Measurements from ENCODE around the gene SLC22A23.

SLC22A23 gene

DNA sequence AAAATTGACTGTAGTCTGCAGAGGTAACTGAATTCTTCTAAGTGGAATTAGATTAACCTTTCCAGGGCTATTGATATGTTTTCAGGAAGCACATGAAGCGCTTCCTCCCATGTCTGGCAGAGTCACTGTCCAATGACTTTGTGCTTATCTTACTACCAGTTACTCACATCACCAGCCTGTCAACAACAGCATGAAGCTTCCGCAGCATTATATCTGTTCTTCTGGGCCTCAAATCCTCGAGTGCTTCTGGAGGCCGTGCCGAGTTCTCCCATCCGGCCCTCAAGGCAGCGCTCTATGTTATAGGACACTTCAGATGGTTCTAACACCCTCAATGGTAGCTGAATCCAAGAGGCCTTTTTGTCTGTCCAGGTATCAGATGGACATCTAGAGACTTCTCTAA, 164.9 kb downstream of the SLC22A23 start:
- TF ChIP-seq NFRKB (IDR thresholded peaks at IDR 0.05): no peak
- TF ChIP-seq FOXA1 (IDR thresholded peaks at IDR 0.05): no peak
- TF ChIP-seq SP1 (IDR thresholded peaks at IDR 0.05): no peak
- TF ChIP-seq ZNF384 (IDR thresholded peaks at IDR 0.05): no peak
- TF ChIP-seq CTBP1 (IDR thresholded peaks at IDR 0.05; ENCODE audit: borderline replicate concordance): no peak
- no peak for TF ChIP-seq BHLHE40 (IDR thresholded peaks at IDR 0.05; ENCODE audit: borderline replicate concordance)
- TF ChIP-seq FOXM1 (IDR thresholded peaks at IDR 0.05; ENCODE audit: borderline replicate concordance): no peak
- TF ChIP-seq LEF1 (IDR thresholded peaks at IDR 0.05; ENCODE audit: borderline replicate concordance): no peak
- TF ChIP-seq, protein P1, sequence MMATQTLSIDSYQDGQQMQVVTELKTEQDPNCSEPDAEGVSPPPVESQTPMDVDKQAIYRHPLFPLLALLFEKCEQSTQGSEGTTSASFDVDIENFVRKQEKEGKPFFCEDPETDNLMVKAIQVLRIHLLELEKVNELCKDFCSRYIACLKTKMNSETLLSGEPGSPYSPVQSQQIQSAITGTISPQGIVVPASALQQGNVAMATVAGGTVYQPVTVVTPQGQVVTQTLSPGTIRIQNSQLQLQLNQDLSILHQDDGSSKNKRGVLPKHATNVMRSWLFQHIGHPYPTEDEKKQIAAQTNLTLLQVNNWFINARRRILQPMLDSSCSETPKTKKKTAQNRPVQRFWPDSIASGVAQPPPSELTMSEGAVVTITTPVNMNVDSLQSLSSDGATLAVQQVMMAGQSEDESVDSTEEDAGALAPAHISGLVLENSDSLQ (IDR thresholded peaks at IDR 0.05): no peak
- no peak for TF ChIP-seq SUZ12 (IDR thresholded peaks at IDR 0.05)
- TF ChIP-seq ELF4 (IDR thresholded peaks at IDR 0.05): no peak
- TF ChIP-seq FOXK2 (IDR thresholded peaks at IDR 0.05): no peak
- no peak for TF ChIP-seq L3MBTL2 (conservative IDR thresholded peaks at IDR 0.05)
- TF ChIP-seq ARNT (IDR thresholded peaks at IDR 0.05): no peak
- no peak for TF ChIP-seq HDGF (IDR thresholded peaks at IDR 0.05; ENCODE audit: borderline replicate concordance)
- no peak for TF ChIP-seq TARDBP (IDR thresholded peaks at IDR 0.05)
- no peak for DNase-seq (ENCODE audit: extremely low spot score)
- CTCF ChIA-PET: no interaction called here
- POLR2A ChIA-PET: no interaction called here

DNA sequence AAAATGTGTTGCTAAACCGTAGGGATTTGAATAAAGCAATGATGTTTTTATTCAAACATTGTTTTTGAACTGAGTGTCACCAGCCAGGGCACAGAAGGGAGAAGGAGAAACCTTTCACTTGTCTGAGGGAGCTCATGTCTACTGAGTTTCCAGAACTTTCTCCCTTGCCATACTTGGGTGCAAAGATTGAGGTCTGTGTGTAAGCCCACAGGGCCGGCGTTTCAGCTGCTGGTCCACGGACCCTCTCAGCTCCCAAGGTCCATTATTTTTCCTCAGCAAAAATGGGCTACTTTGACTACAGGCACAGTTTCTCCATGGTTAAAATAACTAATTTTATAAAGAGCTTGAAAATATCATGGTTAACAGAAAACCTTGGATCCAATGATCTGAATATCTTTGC, 165.5 kb downstream of the SLC22A23 start:
- CTCF ChIA-PET: interaction anchor here (0.6 kb wide), 1 partner anchor 442 kb away, joined by 3 read pairs; no protein-coding TSS in a partner anchor
- TF ChIP-seq FOXK2 (IDR thresholded peaks at IDR 0.05): no peak
- no peak for TF ChIP-seq ELF4 (IDR thresholded peaks at IDR 0.05)
- POLR2A ChIA-PET: no interaction called here
- no peak for DNase-seq (ENCODE audit: extremely low spot score)

DNA sequence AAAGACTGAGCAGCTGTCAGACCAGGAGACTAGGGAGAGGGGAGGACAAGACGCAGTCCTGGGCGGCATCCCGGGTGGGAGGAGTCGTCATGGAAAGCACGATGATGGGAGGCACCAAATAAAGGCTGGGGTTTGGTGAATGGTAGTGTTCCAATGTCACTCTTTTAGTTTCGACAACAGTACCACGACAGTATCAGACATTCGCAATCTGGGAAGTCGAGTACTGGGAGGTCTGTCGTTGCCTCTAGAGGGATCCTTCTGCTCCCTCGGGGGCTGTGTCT, 166.0 kb downstream of the SLC22A23 start:
- POLR2A ChIA-PET: no interaction called here
- CTCF ChIA-PET: interaction anchor here (0.6 kb wide), 1 partner anchor 442 kb away, joined by 3 read pairs; no protein-coding TSS in a partner anchor
- TF ChIP-seq SP1 (IDR thresholded peaks at IDR 0.05): no peak
- TF ChIP-seq TARDBP (IDR thresholded peaks at IDR 0.05): no peak
- no peak for TF ChIP-seq ZNF384 (IDR thresholded peaks at IDR 0.05)
- TF ChIP-seq SUZ12 (IDR thresholded peaks at IDR 0.05): no peak
- no peak for TF ChIP-seq FOXK2 (IDR thresholded peaks at IDR 0.05)
- no peak for TF ChIP-seq ELF4 (IDR thresholded peaks at IDR 0.05)
- TF ChIP-seq ARNT (IDR thresholded peaks at IDR 0.05): no peak
- TF ChIP-seq LEF1 (IDR thresholded peaks at IDR 0.05; ENCODE audit: borderline replicate concordance): no peak
- no peak for TF ChIP-seq BHLHE40 (IDR thresholded peaks at IDR 0.05; ENCODE audit: borderline replicate concordance)
- TF ChIP-seq L3MBTL2 (conservative IDR thresholded peaks at IDR 0.05): no peak
- DNase-seq (ENCODE audit: extremely low spot score): no peak

DNA sequence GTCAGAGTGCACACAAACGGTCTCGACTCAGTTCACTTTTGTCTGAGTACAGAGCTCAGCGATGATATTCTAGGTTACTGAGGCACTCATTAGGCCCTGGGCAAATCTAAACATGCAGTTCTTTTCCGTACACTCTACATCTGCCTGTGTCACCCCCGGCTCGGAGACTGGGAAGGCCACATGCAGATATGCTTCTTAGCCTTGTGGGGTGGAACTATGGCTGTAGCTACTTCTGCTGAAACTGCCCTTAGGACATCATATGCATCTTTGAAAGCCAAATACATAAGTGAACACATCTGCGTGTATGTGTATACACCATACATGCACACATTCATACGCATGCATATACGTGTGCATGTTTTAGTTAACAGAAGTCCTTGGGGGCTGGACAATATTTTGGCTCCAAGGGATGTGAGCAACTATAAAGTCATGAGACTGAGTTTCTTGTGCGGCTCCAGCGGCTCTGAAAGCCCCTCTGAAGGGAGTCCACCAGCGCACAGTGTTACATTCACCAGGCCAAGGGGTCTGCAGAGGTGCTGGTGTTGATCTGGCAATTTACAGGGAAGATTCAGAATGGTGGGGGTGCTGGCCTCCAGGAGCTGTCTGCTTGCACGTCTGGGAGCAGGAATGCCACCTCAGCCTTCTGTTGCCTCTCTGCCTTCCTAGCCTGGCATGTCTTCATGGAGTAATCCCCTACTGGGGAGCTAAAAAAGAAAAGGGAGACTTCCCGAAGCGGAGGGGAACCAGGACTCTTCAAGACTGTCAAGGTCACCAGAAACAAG, 166.5 kb downstream of the SLC22A23 start:
- DNase-seq (ENCODE audit: extremely low spot score): no peak
- CTCF ChIA-PET: interaction anchor here (0.6 kb wide), 1 partner anchor 443 kb away, joined by 3 read pairs; no protein-coding TSS in a partner anchor
- POLR2A ChIA-PET: no interaction called here
- TF ChIP-seq ELF4 (IDR thresholded peaks at IDR 0.05) (no peak), TARDBP (IDR thresholded peaks at IDR 0.05) (no peak), FOXK2 (IDR thresholded peaks at IDR 0.05) (no peak), ZNF384 (IDR thresholded peaks at IDR 0.05) (no peak), FOXM1 (IDR thresholded peaks at IDR 0.05; ENCODE audit: borderline replicate concordance) (no peak), FOXA1 (IDR thresholded peaks at IDR 0.05) (no peak), HDGF (IDR thresholded peaks at IDR 0.05; ENCODE audit: borderline replicate concordance) (no peak), CTBP1 (IDR thresholded peaks at IDR 0.05; ENCODE audit: borderline replicate concordance) (no peak), LEF1 (IDR thresholded peaks at IDR 0.05; ENCODE audit: borderline replicate concordance) (no peak), SP1 (IDR thresholded peaks at IDR 0.05) (no peak), ARNT (IDR thresholded peaks at IDR 0.05) (no peak), L3MBTL2 (conservative IDR thresholded peaks at IDR 0.05) (no peak), BHLHE40 (IDR thresholded peaks at IDR 0.05; ENCODE audit: borderline replicate concordance) (no peak), NFRKB (IDR thresholded peaks at IDR 0.05) (no peak), SUZ12 (IDR thresholded peaks at IDR 0.05) (no peak)
- TF ChIP-seq, protein P1 (IDR thresholded peaks at IDR 0.05): no peak

DNA sequence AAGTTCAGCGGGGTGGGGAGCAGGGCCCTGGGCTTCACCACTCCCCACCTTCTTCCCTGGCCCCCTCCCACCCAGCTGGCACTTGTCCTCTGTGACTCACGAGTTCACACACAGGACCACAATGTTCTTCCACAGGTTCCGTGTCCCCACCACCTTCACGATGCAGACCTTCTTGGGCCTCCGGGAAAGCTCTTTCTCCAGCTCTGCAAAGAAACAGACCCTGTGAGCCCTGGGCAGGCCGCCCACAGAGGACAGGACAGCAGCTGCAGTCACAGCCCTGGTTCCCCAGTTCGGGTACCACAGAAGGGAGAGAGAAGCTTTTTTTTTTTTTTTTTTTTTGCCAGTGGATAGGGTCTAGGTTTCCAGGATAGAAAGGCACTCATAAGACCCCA, 167.2 kb downstream of the SLC22A23 start:
- ChIA-PET POLR2A (no interaction called here), CTCF (no interaction called here)
- TF ChIP-seq ZNF384 (IDR thresholded peaks at IDR 0.05) (no peak), LEF1 (IDR thresholded peaks at IDR 0.05; ENCODE audit: borderline replicate concordance) (no peak), SP1 (IDR thresholded peaks at IDR 0.05) (no peak), SUZ12 (IDR thresholded peaks at IDR 0.05) (no peak), ARNT (IDR thresholded peaks at IDR 0.05) (no peak), FOXM1 (IDR thresholded peaks at IDR 0.05; ENCODE audit: borderline replicate concordance) (no peak), HDGF (IDR thresholded peaks at IDR 0.05; ENCODE audit: borderline replicate concordance) (no peak), FOXK2 (IDR thresholded peaks at IDR 0.05) (no peak), L3MBTL2 (conservative IDR thresholded peaks at IDR 0.05) (no peak), ELF4 (IDR thresholded peaks at IDR 0.05) (no peak), NFRKB (IDR thresholded peaks at IDR 0.05) (no peak), BHLHE40 (IDR thresholded peaks at IDR 0.05; ENCODE audit: borderline replicate concordance) (no peak), FOXA1 (IDR thresholded peaks at IDR 0.05) (no peak), TARDBP (IDR thresholded peaks at IDR 0.05) (no peak), CTBP1 (IDR thresholded peaks at IDR 0.05; ENCODE audit: borderline replicate concordance) (no peak)
- TF ChIP-seq, protein P1 (IDR thresholded peaks at IDR 0.05): no peak
- no peak for DNase-seq (ENCODE audit: extremely low spot score)

All from HEK293T (cell line).